HEK293T (cell line): ENCODE results near the gene SPATA1.

Experiments
- BHLHE40 ChIP-seq: fragments of 450-650 bp; IDR thresholded peaks from 2 replicates; pipeline ENCODE4 v1.6.1; 2016; ENCODE audit warnings: mild to moderate bottlenecking, moderate library complexity, borderline replicate concordance
- FOXA1 ChIP-seq: fragments of 450-650 bp; IDR thresholded peaks from 2 replicates; pipeline ENCODE4 v1.6.1; 2016; ENCODE audit warnings: mild to moderate bottlenecking
- SP1 ChIP-seq: fragments of 450-650 bp; IDR thresholded peaks from 2 replicates; pipeline ENCODE4 v1.6.1; 2017
- SUZ12 ChIP-seq: fragments of 450-650 bp; IDR thresholded peaks from 2 replicates; pipeline ENCODE4 v1.6.1; 2016; ENCODE audit warnings: mild to moderate bottlenecking
- ZNF384 ChIP-seq: fragments of 450-650 bp; IDR thresholded peaks from 2 replicates; pipeline ENCODE4 v1.6.1; 2016

- TF ChIP-seq FOXA1 (no peak), BHLHE40 (no peak), ZNF384 (no peak), SP1 (no peak), SUZ12 (no peak)
Observed at GRCh38 chr1:84606977-84607376, 100.8 kb downstream of the SPATA1 start.
